Activated naive CD4-positive, alpha-beta T cell treated with anti-CD3 and anti-CD28 coated beads, Interleukin-2, amount 50 U/mL, for 72 hours (primary cell): ENCODE data around the gene FIS1. TPM values are rescaled to one million over a fixed set of nuclear protein-coding genes. Genes with fewer than 3 reads are reported as not detected.
A peak's percentile ranks its signal among the peaks of the same experiment; 100 is the strongest.
"Not testable (repeated sequence)": the region's sequence is repeated elsewhere in the genome, so short reads cannot be mapped to it uniquely, and the experiment has no call there.

Experiments
- ATAC-seq, 2 donors: fragments of 150-1000 bp; cut with Tn5 transposase; 2 replicates each; pipeline ENCODE4 v1.10.0; 2021; ENCODE audit warnings: mild to moderate bottlenecking in 2 of 2, moderate library complexity in 2 of 2
- DNase-seq, 2 donors: peaks; one replicate each; pipeline ENCODE4 v3.0.0; 2021 to 2022; ENCODE audit warnings: low spot score in 2 of 2
- H3K27ac Mint-ChIP-seq, 2 donors: one replicate each; pipeline ENCODE4 v1.8.0; 2022; ENCODE audit warnings: mild to moderate bottlenecking in 2 of 2, mixed read lengths in 2 of 2
- H3K36me3 Mint-ChIP-seq, 2 donors: one replicate each; pipeline ENCODE4 v1.8.0; 2022; ENCODE audit warnings: mixed read lengths in 2 of 2
- H3K9me3 Mint-ChIP-seq, 2 donors: one replicate each; pipeline ENCODE4 v1.8.0; 2022; ENCODE audit warnings: mixed read lengths in 2 of 2
- total RNA-seq, 2 donors: library from RNA; stranded (reverse); gene quantifications; one replicate each; pipeline ENCODE4 v1.2.3, GENCODE V29; 2022

Gene FIS1
- total RNA-seq, 2 donors from 2014 or later, result 70.0 to 74.8 TPM

DNA sequence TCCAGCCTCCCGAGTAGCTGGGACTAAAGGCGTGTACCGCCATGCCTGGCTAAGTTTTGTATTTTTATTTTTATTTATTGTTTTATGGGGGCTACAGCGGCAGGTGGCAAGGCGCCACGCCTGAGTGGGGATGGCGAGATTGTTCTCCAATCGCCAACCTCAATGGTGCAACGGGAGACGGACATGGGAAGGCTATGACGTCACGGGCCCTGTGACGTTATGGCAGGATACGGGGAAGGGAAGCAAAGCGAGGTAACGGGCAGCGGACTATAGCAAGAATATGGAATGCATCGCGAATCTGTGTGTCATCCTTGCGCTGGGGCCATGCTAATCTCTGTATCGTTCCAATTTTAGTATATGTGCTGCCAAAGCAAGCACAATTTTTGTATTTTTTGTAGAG lies 24.8 kb upstream of the FIS1 start:
- Mint-ChIP-seq H3K36me3 (no peaks in the 10 kb centered on the region), H3K27ac (no peak overlapping the region), H3K9me3 (no peaks in the 10 kb centered on the region)
- no peak for ATAC-seq
- DNase-seq, result no peak

DNA sequence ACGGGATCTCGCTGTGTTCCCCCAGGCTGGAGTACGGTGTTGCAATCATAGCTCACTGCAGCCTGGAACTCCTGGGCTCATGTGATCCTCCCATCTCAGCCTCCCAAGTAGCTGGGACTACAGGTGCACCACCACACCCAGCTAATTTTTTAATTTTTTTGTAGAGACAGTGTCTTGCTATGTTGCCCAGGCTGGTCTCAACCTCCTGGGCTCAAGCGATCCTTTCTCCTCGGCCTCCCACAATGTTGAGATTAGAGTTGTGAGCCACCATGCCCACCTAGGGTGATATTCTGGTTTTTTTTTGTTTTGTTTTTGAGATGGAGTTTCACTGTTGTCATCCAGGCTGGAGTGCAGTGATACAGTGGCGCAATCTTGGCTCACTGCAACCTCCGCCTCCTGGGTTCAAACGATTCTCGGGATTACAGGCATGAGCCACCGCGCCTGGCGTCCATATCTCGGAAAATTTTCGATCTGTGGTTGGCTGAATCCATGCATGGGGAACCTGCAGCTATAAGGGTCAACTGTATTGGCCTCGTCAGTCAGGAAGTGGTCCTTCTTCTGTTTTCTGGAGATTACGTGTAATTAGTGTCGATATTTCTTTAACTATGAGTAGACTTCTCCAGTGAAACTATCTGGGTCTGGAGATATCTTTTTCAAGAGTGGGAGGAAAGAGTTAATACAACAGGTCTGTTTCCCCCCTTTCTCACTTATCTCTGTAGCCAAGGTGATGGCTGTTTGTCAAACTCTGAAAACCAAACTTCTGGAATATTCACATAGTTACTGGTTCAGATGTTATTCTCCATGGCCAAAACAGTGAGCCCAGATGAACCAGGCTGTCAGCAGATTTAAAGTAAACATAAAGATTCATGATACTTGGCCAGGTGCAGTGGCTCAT lies 21.0 kb upstream of the FIS1 start:
- ATAC-seq (no peak), DNase-seq (no peak)
- Mint-ChIP-seq H3K27ac (no peak overlapping the region), H3K36me3 (no peaks in the 10 kb centered on the region), H3K9me3 (no peaks in the 10 kb centered on the region)

DNA sequence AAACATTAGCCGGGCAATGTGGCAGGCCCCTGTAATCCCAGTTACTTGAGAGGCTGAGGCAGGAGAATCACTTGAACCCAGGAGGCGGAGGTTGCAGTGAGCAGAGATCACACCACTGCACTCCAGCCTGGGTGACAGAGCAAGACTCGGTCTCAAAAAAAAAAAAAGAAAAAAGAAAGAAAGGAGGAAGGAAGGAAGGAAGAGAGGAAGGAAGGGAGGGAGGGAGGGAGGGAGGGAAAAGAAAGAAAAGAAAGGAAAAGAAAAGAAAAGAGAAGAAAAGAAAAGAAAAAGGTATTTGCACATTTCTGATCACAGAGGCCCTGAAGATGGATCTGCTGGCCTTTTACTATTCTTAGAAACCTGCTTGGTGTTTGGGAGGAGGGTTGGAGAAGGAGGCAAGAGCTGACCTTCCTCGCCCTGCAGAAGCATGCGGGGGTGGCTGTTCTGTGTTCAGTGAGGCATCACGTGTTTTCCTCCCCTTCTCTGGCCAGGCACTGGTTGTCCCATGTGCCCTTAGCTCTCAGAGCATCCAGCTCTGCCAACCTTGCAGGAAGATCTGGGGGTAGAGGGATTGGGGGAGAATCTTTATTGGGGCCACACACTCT lies 19.3 kb upstream of the FIS1 start:
- H3K36me3 Mint-ChIP-seq, ATAC-seq, H3K9me3 Mint-ChIP-seq, H3K27ac Mint-ChIP-seq, DNase-seq: not testable (repeated sequence)

DNA sequence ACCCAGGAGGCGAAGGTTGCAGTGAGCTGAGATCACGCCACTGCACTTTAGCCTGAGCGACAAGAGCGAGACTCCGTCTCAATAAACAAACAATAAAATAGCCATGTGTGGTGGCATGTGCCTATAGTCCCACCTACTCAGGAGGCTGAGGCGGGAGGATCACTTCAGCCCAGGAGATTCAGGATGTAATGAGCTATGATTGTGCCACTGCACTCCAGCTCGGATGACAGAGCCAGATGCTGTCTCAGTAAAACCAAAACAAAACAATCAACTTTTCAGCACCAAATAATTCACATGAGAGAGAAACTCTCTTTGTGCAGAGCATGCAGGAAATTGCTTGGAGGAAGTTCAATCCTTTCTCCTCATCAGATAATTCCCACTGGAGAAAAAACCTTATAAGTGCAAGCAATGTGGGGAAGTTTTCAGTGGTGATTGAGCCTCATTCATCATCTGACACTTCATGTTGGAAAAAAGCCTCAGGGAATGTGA lies 13.4 kb upstream of the FIS1 start:
- DNase-seq, result no peak
- no peaks in the 10 kb centered on the region for H3K9me3 Mint-ChIP-seq
- H3K36me3 Mint-ChIP-seq, result no peaks in the 10 kb centered on the region
- H3K27ac Mint-ChIP-seq, result no peak overlapping the region
- ATAC-seq, result no peak

DNA sequence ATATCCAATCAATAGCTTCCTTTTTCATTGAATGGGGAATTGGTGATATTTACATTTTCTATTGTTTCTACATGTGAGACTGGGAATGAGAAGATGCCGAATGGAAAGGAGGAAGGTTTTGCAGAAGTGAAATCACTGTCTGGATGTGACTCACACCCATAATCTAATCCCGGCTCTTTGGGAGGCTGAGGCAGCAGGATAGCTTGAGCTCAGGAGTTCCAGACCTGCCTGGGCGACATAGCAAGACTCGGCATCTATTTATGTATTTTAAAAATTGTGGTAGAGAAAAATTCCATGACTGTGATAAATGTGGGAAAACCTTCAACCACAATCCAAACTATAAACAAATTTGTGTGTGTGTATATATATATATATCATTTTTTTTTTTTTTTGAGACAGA lies 10.9 kb upstream of the FIS1 start:
- Mint-ChIP-seq H3K27ac (no peak overlapping the region), H3K9me3 (no peaks in the 10 kb centered on the region)

DNA sequence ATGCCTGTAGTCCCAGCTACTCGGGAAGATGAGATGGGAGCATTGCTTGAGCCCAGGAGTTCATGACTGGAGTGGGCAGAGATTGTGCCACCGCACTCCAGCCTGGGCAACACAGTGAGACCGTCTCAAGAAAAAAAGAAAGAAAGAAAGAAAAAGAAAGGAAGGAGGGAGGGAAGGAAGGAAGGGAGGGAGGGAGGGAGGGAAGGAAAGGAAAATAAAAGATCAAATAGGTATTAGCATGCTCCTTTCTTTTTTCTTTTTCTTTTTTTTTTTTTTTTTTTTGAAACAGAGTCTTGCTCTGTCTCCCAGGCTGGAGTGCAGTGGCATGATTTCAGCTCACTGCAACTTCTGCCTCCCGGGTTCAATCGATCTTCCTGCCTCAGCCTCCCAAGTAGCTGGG lies 8.3 kb upstream of the FIS1 start:
- not testable (repeated sequence) for DNase-seq, H3K9me3 Mint-ChIP-seq, ATAC-seq
- H3K27ac Mint-ChIP-seq, result peak overlapping the region; percentile 94 to 95
- H3K36me3 Mint-ChIP-seq, result peaks cover 11 to 16% of the 10 kb centered on the region in 2 donors

More for the DNA sequence above, 10.9 kb upstream of the FIS1 start:
- H3K36me3 Mint-ChIP-seq, result peaks cover 9 to 13% of the 10 kb centered on the region in 2 donors
- no peak for ATAC-seq
- no peak for DNase-seq

DNA sequence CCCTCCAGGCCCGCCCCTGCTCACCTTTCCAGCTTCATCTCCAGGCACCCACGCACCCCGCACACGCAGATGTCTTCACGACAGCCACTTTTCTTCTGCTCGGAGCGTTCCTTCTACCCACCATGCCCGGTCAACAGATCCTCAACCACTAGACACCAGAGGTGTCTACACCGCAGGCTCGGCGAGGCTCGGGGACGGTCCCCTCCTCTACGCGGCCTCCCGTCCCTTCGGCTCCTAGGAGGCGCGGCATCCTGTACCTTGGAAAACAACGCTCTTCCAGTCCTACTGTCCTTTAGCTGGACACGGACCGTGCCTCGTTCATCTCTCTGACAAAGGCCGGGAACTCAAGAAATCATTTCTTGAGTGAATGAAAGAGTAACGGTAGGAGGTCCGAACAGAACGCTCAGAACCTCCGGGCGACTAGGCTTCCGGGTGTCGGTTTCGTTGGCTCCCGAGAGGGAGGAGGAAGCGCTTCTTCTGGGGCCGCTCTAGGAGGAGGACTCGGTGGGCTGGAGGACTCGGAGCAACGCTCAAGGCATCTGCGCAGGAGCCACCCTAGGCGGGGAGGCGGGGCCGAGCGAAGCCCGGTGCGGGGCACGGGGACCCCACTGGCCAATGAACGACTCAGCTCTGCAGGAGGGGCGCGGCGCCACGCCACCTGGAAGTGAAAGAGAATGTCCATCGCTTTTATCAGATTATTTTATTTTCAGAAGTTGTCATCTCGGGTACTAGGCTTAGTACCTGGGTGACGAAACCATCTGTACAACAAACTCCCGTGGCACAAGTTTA lies 7.2 kb upstream of the FIS1 start:
- ATAC-seq (peak; percentile 98 to 99), DNase-seq (peak; percentile 95 to 98)
- Mint-ChIP-seq H3K36me3 (peaks cover 13 to 19% of the 10 kb centered on the region in 2 donors), H3K9me3 (no peaks in the 10 kb centered on the region), H3K27ac (peak overlapping the region; percentile 94 to 95)

DNA sequence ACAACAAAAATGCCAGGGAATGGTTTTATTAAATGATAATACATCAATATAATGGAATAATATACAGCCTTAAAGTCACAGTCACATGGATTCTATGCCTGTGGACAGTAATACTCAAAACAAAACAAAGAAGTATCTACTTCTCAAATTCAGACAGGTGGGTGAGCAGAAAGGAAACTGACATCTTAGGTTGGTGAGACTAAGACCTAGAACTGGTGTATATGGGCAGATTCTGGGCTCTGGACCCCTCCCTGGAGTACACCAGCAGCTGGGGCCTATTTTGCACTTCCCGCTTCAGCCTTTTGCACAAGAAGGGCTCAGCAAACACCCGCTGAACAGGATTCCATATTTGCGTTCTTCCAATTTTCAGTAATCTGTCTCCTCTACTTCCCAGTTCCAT lies 5.4 kb upstream of the FIS1 start:
- ATAC-seq (peak in 1 of 2 donors; percentile 14), DNase-seq (no peak)
- H3K36me3 Mint-ChIP-seq, result peaks cover 13 to 27% of the 10 kb centered on the region in 2 donors

DNA sequence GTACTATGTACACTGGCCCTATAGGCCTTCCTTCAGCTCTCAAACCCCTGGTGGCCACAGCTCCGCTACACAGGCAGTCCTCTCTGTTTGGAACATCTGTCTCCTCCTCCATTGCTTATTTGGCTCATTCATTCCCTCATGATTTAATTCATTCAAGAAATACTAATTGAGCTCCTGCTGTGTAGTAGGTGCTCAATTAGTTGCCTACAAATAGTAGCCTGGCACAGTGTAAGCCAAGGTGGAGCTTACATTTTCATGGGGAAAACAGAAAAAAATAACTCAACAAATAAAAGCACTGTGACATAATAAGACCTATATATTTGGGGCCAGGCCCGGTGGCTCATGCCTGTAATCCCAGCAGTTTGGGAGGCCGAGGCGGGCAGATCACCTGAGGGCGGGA lies 3.4 kb upstream of the FIS1 start:
- Mint-ChIP-seq H3K27ac (peak overlapping the region in 1 of 2 donors; percentile 52), H3K9me3 (no peaks in the 10 kb centered on the region), H3K36me3 (peaks cover 20 to 31% of the 10 kb centered on the region in 2 donors)
- DNase-seq (no peak), ATAC-seq (no peak)

More for the DNA sequence above, 5.4 kb upstream of the FIS1 start:
- Mint-ChIP-seq H3K27ac (peak overlapping the region; percentile 94 to 95), H3K9me3 (no peaks in the 10 kb centered on the region)

DNA sequence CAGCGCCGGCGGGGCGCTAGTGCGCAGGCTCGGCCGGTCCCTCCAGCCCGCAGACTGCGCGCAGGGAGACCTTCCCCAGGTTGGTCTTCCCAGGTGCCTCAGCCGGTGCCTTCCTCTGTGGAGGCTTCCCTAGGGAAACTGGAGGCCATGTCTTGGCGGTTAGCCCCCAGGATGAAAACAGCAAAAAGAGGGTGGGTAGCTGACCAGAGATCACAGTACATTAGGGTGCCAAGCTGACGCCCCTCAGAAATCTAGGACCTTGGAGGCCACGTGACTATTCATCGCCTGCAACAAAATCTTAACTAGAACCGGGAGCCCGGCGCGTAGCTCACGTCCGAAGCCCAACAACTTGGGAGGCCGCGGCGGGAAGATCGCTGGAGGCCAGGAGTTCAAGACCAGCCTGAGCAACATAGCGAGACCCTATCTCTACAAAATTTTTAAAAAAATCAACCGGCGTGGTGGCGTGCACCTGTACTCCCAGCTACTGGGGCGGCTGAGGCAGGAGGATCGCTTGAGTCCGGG lies 327 bp upstream of the FIS1 start:
- ATAC-seq (no peak), DNase-seq (no peak)
- Mint-ChIP-seq H3K36me3 (peaks cover 11 to 18% of the 10 kb centered on the region in 2 donors), H3K27ac (peak overlapping the region; percentile 87 to 95), H3K9me3 (no peaks in the 10 kb centered on the region)

DNA sequence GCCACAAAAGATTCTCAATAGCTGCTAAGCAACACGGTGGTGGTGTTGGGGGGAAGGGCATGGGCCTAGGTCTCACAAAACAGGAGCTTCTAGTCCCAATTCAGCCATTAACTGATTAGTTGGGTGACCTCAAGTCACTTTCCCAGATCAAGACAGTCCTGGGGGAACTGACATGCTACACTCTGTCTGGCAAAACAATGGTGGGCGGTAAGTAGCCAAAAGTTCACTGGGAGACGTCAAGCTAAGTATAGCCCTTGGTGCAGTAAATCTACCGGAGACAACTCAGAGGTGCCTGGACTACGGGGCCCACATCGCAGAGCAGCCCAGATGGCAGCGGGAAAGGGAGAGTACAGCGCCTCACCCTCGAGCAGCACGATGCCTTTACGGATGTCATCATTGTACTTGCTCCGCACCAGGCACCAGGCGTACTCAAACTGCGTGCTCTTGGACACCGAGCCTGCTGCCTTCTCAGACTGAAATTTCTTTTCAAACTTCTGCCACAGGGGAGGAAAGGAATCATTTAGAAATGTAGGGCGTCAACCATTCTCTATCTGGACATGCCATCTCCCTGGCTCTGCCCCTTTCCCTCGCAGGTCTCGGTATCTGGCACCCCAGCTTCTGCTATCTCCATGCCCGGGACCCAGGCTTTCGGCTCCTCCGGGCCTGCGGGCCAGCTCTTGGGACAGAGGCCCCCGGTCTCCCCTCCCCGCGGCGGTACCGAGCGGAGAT lies 1.1 kb downstream of the FIS1 start:
- H3K36me3 Mint-ChIP-seq, result peaks cover 11 to 18% of the 10 kb centered on the region in 2 donors
- no peak for ATAC-seq
- H3K9me3 Mint-ChIP-seq, result no peaks in the 10 kb centered on the region

DNA sequence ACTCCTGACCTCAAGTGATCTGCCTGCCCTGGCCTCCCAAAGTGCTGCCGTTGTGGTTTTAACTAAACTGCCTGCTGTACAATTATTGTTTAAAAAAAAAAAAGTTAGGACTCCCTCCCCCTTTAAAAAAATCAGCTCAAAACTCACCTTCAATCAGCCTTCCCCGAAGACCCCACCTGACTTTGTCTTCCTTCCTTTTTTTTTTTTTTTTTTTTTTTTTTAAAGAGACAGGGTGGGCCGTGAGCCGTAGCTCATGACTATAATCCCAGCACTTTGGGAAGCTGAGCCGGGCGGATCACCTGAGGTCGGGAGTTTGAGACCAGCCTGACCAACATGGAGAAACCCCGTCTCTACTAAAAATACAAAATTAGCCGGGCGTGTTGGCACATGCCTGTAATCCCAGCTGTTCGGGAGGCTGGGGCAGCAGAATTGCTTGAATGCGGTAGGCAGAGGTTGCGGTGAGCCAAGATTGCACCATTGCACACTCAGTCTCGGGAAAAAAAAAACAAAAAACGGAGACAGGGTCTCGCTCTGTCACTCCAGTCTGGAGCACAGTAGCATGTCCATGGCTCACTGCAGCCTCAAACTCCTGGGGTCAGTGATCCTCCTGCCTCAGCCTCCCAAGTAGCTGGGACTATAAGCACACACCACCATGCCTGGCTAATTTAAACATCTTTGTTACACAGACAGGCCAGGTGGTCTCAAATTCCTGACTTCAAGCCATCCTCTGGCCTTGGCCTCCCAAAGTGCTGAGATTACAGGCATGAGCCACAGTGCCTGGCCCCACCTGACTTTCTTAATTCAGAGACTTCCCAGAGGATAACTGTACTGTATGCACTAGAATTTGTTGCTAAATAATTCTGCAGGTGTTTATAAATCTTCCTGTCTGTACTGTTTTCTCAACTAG lies 3.2 kb downstream of the FIS1 start:
- no peak for DNase-seq
- Mint-ChIP-seq H3K36me3 (peaks cover 7 to 12% of the 10 kb centered on the region in 2 donors), H3K27ac (peak overlapping the region in 1 of 2 donors; percentile 85), H3K9me3 (no peaks in the 10 kb centered on the region)
- no peak for ATAC-seq

More for the DNA sequence above, 1.1 kb downstream of the FIS1 start:
- peak overlapping the region; percentile 87 to 96 for H3K27ac Mint-ChIP-seq
- DNase-seq, result peak in 1 of 2 donors; percentile 78

DNA sequence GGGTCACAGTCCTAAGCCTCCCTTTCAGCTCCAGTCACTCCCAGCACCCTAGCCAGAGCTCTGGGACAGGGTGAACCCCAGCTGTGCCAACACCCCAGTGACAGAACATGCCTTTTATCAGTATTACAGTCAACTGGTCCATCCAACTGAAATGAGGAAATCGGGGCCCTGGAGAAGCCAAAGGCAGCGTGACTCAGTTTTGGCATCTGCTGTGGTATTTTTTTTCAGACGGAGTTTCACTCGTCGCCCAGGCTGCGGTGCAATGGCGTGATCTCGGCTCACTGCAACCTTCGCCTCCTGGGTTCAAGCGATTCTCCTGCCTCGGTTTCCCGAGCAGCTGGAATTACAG lies 3.9 kb downstream of the FIS1 start:
- DNase-seq (no peak), ATAC-seq (no peak)
- Mint-ChIP-seq H3K9me3 (no peaks in the 10 kb centered on the region), H3K27ac (no peak overlapping the region), H3K36me3 (peaks cover 7 to 11% of the 10 kb centered on the region in 2 donors)

DNA sequence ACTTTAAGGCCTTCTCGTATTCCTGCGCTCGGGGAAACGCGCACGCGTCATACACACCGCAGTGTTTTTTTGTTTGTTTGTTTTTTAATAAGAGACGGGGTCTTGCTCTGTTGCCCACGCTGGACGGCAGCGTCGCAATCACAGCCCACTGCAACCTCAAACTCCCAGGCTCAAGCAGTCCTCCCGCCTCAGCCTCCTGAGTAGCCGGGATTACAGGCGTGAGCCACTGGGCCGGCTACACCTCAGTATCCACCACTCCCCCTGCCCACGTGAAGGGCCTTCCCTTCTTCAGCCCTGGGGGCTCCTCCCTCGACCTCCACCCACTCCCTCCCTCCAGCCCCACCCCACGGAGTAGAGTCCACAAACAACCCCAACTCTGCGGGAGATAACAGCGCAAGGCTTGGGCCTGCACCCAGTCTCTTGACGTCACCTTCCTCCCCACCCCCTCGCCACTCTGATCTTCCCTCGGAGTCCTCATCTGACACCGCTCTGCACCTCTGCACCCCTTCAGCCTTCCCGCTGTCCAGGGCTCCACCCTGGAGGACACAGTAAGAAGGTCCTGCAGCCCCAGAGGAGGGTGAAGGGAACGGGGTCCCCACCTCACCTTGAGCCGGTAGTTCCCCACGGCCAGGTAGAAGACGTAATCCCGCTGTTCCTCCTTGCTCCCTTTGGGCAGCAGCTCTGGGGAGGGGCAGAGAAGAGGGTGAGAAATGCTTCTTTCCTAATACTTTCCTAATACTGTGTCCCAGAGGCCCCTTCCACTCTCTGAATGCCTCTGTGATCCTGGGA lies 4.5 kb downstream of the FIS1 start:
- no peak for ATAC-seq
- DNase-seq, result no peak
- no peaks in the 10 kb centered on the region for H3K9me3 Mint-ChIP-seq
- H3K36me3 Mint-ChIP-seq, result peaks cover 5 to 7% of the 10 kb centered on the region in 2 donors
- no peak overlapping the region for H3K27ac Mint-ChIP-seq

DNA sequence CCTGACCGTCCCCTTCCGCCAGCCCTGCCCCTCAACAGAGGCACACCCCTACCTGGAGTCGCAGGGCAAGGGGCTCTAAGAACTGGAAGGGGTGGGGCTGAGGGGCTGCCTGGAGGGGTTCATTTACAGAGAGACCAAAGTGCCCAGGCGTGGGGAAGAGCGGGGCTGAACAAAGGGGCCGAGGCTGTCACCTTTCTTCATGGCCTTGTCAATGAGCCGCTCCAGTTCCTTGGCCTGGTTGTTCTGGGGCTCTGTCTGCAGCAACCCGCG lies 5.0 kb downstream of the FIS1 start:
- H3K36me3 Mint-ChIP-seq, result peaks cover 0 to 4% of the 10 kb centered on the region in 2 donors
- DNase-seq, result no peak
- no peaks in the 10 kb centered on the region for H3K9me3 Mint-ChIP-seq
- ATAC-seq, result no peak
- H3K27ac Mint-ChIP-seq, result no peak overlapping the region
